ENCODE results near the gene PLCB1. TPM values are rescaled to one million over a fixed set of nuclear protein-coding genes. Genes with fewer than 3 reads are reported as not detected.

The PLCB1 gene
- total RNA-seq, 1 experiment from 2014 or later: not detected

- Histone ChIP-seq H3K4me3 (no peak overlapping the region), H3K27ac (no peak overlapping the region), H3K4me1 (replicated peaks; ENCODE audit: insufficient read depth) (peaks cover 10% of the 10 kb centered on the region), H3K79me2 (ENCODE audit: low read depth) (no peaks in the 10 kb centered on the region), H3K36me3 (ENCODE audit: low read depth) (no peaks in the 10 kb centered on the region), H3K9me2 (ENCODE audit: insufficient read depth) (no peaks in the 10 kb centered on the region), H2AFZ (no peak overlapping the region), H3K27me3 (ENCODE audit: insufficient read depth, low read depth) (no peaks in the 10 kb centered on the region), H4K20me1 (ENCODE audit: insufficient read depth) (no peaks in the 10 kb centered on the region), H3K9me3 (ENCODE audit: insufficient read depth, low read depth) (no peaks in the 10 kb centered on the region), H3K4me2 (no peak overlapping the region), H3F3A (ENCODE audit: insufficient read depth, low read depth) (no peaks in the 10 kb centered on the region; the same call in 1 of the 2 replicates)
- TF ChIP-seq EZH2 (IDR thresholded peaks at IDR 0.05; ENCODE audit: low read depth) (no peak), CTCF (conservative IDR thresholded peaks at IDR 0.05) (no peak)
- ChIA-PET CTCF (no interaction called here), POLR2A (ENCODE audit: unreplicated experiment) (no interaction called here)
- intact Hi-C loops (cut with micrococcal nuclease; ENCODE audit: unreplicated experiment): no loop called here
- no TSS peak for BruUV-seq (replicated peaks)
- DNase-seq: no peak
Observed at GRCh38 chr20:8118760-8119159, 13.3 kb upstream of the PLCB1 start.

GRCh38 chr20:8121666-8122065 is 10.4 kb upstream of the PLCB1 start:
- Histone ChIP-seq H4K20me1 (ENCODE audit: insufficient read depth) (no peaks in the 10 kb centered on the region), H3K4me1 (replicated peaks; ENCODE audit: insufficient read depth) (peaks cover 5% of the 10 kb centered on the region; the same call in 1 of the 2 replicates), H3K27ac (no peak overlapping the region), H3K9me2 (ENCODE audit: insufficient read depth) (no peaks in the 10 kb centered on the region), H3K9me3 (ENCODE audit: insufficient read depth, low read depth) (no peaks in the 10 kb centered on the region), H3F3A (ENCODE audit: insufficient read depth, low read depth) (no peaks in the 10 kb centered on the region), H3K4me2 (peak overlapping the region; percentile 20; the same call in 1 of the 2 replicates), H3K27me3 (ENCODE audit: insufficient read depth, low read depth) (no peaks in the 10 kb centered on the region), H2AFZ (no peak overlapping the region), H3K4me3 (no peak overlapping the region), H3K79me2 (ENCODE audit: low read depth) (no peaks in the 10 kb centered on the region), H3K36me3 (ENCODE audit: low read depth) (no peaks in the 10 kb centered on the region)
- ChIA-PET POLR2A (ENCODE audit: unreplicated experiment) (no interaction called here), CTCF (no interaction called here)
- no TSS peak for BruUV-seq (replicated peaks)
- peak in 1 of 2 experiments; percentile 55 for DNase-seq
- TF ChIP-seq EZH2 (IDR thresholded peaks at IDR 0.05; ENCODE audit: low read depth) (no peak), CTCF (conservative IDR thresholded peaks at IDR 0.05) (no peak)
- intact Hi-C loops (cut with micrococcal nuclease; ENCODE audit: unreplicated experiment): no loop called here

GRCh38 chr20:8124639-8125038 is 7.4 kb upstream of the PLCB1 start:
- H3F3A ChIP-seq (ENCODE audit: insufficient read depth, low read depth): no peaks in the 10 kb centered on the region
- H3K27ac ChIP-seq: no peak overlapping the region
- H3K4me3 ChIP-seq: no peak overlapping the region
- no peaks in the 10 kb centered on the region for H3K9me3 ChIP-seq (ENCODE audit: insufficient read depth, low read depth)
- intact Hi-C loops (cut with micrococcal nuclease; ENCODE audit: unreplicated experiment): no loop called here
- H3K9me2 ChIP-seq (ENCODE audit: insufficient read depth): no peaks in the 10 kb centered on the region
- no peaks in the 10 kb centered on the region for H3K79me2 ChIP-seq (ENCODE audit: low read depth)
- no peaks in the 10 kb centered on the region for H3K36me3 ChIP-seq (ENCODE audit: low read depth)
- H4K20me1 ChIP-seq (ENCODE audit: insufficient read depth): no peaks in the 10 kb centered on the region
- no TSS peak for BruUV-seq (replicated peaks)
- no peak overlapping the region for H3K4me2 ChIP-seq
- H3K4me1 ChIP-seq (replicated peaks; ENCODE audit: insufficient read depth): peaks cover 5% of the 10 kb centered on the region; the same call in 1 of the 2 replicates
- CTCF ChIA-PET: no interaction called here
- H2AFZ ChIP-seq: no peak overlapping the region
- TF ChIP-seq EZH2 (IDR thresholded peaks at IDR 0.05; ENCODE audit: low read depth) (no peak), CTCF (conservative IDR thresholded peaks at IDR 0.05) (no peak)
- H3K27me3 ChIP-seq (ENCODE audit: insufficient read depth, low read depth): no peaks in the 10 kb centered on the region
- DNase-seq: peak in 1 of 2 experiments; percentile 43
- POLR2A ChIA-PET (ENCODE audit: unreplicated experiment): no interaction called here

Measured in PC-9 (cell line).